NCI-H226 (cell line): ENCODE data around the gene DENND10.
"Not testable (repeated sequence)": the region's sequence is repeated elsewhere in the genome, so short reads cannot be mapped to it uniquely, and the experiment has no call there.

Experiments
- DNase-seq: peaks from one replicate; pipeline ENCODE4 v3.0.0-alpha.2; 2015

DENND10 gene

GRCh38 chr10:119176166-119176565, 72.3 kb downstream of the DENND10 start:
- DNase-seq = no peak

GRCh38 chr10:119177708-119178371, 73.9 kb downstream of the DENND10 start:
- DNase-seq = no peak

GRCh38 chr10:119178372-119179119, 74.6 kb downstream of the DENND10 start, which contains the start of gene PRDX3:
PRDX3 (minus strand) TSS chr10:119178812; CDS start chr10:119178790, 22 bp downstream.
- DNase-seq = peak; percentile 64

GRCh38 chr10:119180850-119181400, 77.0 kb downstream of the DENND10 start:
- not testable (repeated sequence) for DNase-seq

GRCh38 chr10:119183664-119184412, 79.9 kb downstream of the DENND10 start:
- DNase-seq = no peak
